SK-N-SH (cell line): ENCODE data around the gene RELCH. TPM values are rescaled to one million over a fixed set of nuclear protein-coding genes. Genes with fewer than 3 reads are reported as not detected.

Source experiments
- CTCF ChIA-PET: fragments of 300-600, 350-600 bp; formaldehyde crosslinking; extraction: SDS; loops from one replicate; lab custom pipeline; 2021; lab: Yijun Ruan, JAX
- POLR2A ChIA-PET: fragments of 350-600 bp; sonication (Branson Sonifier 250); formaldehyde crosslinking; extraction: SDS; loops from one replicate; lab custom pipeline; 2020; ENCODE audit warnings: antibody characterized with exemption, inconsistent platforms; lab: Yijun Ruan, JAX
- DNase-seq: peaks from one replicate; pipeline ENCODE4 v3.0.0; 2012
- H2AFZ ChIP-seq: fragments of 200-600 bp; sonication (generic); 2 replicates; pipeline ENCODE4 v1.8.1; 2016; ENCODE audit warnings: antibody characterized with exemption, mild to moderate bottlenecking, low read depth
- H3F3A ChIP-seq: fragments of 200-600 bp; sonication (generic); replicated peaks from 2 replicates; pipeline ENCODE3; 2016; ENCODE audit warnings: antibody characterized with exemption, mild to moderate bottlenecking; ENCODE audit not compliant: insufficient read depth
- H3K27ac ChIP-seq, 2 experiments: fragments of 200-500 bp in 1 of 2; fragments of 200-600 bp in 1 of 2; sonication (Bioruptor generic) in 1 of 2; sonication (generic), shearing (Covaris generic) in 1 of 2; 2 replicates each; pipeline versions ENCODE4 v1.5.1 to v1.6.1; 2014 to 2016; ENCODE audit warnings: low read depth in 2 of 2, inconsistent platforms in 1 of 2, low read length in 1 of 2, mild to moderate bottlenecking in 1 of 2, mixed read lengths in 1 of 2
- H3K27me3 ChIP-seq: fragments of 200-600 bp; sonication (generic), shearing (Covaris generic); 2 replicates; pipeline ENCODE4 v1.6.1; 2016; ENCODE audit warnings: mixed run types; ENCODE audit not compliant: insufficient read depth
- H3K36me3 ChIP-seq, 2 experiments: fragments of 200-500 bp in 1 of 2; fragments of 200-600 bp in 1 of 2; sonication (Bioruptor generic) in 1 of 2; sonication (generic) in 1 of 2; replicated peaks in 1 of 2; 2 replicates each; pipeline versions ENCODE3 to v1.5.1; 2014 to 2016; ENCODE audit warnings: low read length in 1 of 2, mild to moderate bottlenecking in 1 of 2; ENCODE audit not compliant: insufficient read depth in 2 of 2, control insufficient read depth in 1 of 2
- H3K4me1 ChIP-seq, 2 experiments: fragments of 200-500 bp in 1 of 2; fragments of 200-600 bp in 1 of 2; sonication (Bioruptor generic) in 1 of 2; sonication (generic), shearing (Covaris generic) in 1 of 2; 2 replicates each; pipeline versions ENCODE4 v1.5.1 to v1.6.1; 2014 to 2016; ENCODE audit warnings: low read depth in 1 of 2, low read length in 1 of 2, mixed run types in 1 of 2; ENCODE audit not compliant: insufficient read depth in 2 of 2, control insufficient read depth in 1 of 2
- H3K4me2 ChIP-seq: fragments of 200-600 bp; sonication (generic), shearing (Covaris generic); 2 replicates; pipeline ENCODE4 v1.6.1; 2017; ENCODE audit warnings: mixed run types
- H3K4me3 ChIP-seq, 2 experiments: fragments of 200-500 bp in 1 of 2; fragments of 200-600 bp in 1 of 2; sonication (Bioruptor generic) in 1 of 2; sonication (generic), shearing (Covaris generic) in 1 of 2; 2 replicates each; pipeline versions ENCODE4 v1.5.1 to v1.8.1; 2014 to 2016; ENCODE audit warnings: low read depth in 2 of 2, inconsistent platforms in 1 of 2, low read length in 1 of 2, mild to moderate bottlenecking in 1 of 2, mixed read lengths in 1 of 2, moderate library complexity in 1 of 2
- H3K79me2 ChIP-seq: fragments of 200-600 bp; sonication (generic); 2 replicates; pipeline ENCODE4 v1.8.1; 2017; ENCODE audit warnings: mild to moderate bottlenecking; ENCODE audit not compliant: insufficient read depth
- H3K9ac ChIP-seq: fragments of 200-600 bp; sonication (generic); 2 replicates; pipeline ENCODE4 v1.6.1; 2017; ENCODE audit warnings: mixed run types
- H3K9me2 ChIP-seq: fragments of 200-600 bp; sonication (generic); 2 replicates; pipeline ENCODE4 v1.6.1; 2017; ENCODE audit warnings: mixed run types
- H3K9me3 ChIP-seq: fragments of 200-600 bp; sonication (generic); 2 replicates; pipeline ENCODE4 v1.6.1; 2017; ENCODE audit warnings: mixed run types, mild to moderate bottlenecking, moderate library complexity
- H4K20me1 ChIP-seq: fragments of 200-600 bp; sonication (generic); 2 replicates; pipeline ENCODE4 v1.6.1; 2017; ENCODE audit warnings: mild to moderate bottlenecking, mixed run types; ENCODE audit not compliant: insufficient read depth
- CHD2 ChIP-seq: fragments of 150-350 bp; IDR thresholded peaks from 2 replicates; pipeline ENCODE4 v1.6.1; 2018; ENCODE audit warnings: low read length; ENCODE audit not compliant: partially characterized antibody
- FOXJ3 ChIP-seq: sonication (generic); formaldehyde crosslinking; IDR thresholded peaks from 2 replicates; pipeline ENCODE4 v1.5.1; 2020; ENCODE audit warnings: mild to moderate bottlenecking, missing genetic modification reagents
- GABPA ChIP-seq: IDR thresholded peaks from 2 replicates; pipeline ENCODE4 v1.4.0; 2012; ENCODE audit warnings: low read depth, mild to moderate bottlenecking
- MEF2A ChIP-seq: IDR thresholded peaks from 2 replicates; pipeline ENCODE4 v1.4.0; 2012; ENCODE audit warnings: low read depth, borderline replicate concordance
- NFIC ChIP-seq: IDR thresholded peaks from 2 replicates; pipeline ENCODE4 v1.4.0; 2012; ENCODE audit warnings: borderline replicate concordance
- NRF1 ChIP-seq: IDR thresholded peaks from 2 replicates; pipeline ENCODE4 v1.6.1; 2012; ENCODE audit warnings: low read depth, mild to moderate bottlenecking, low read length
- RAD21 ChIP-seq: IDR thresholded peaks from 2 replicates; pipeline ENCODE4 v1.6.1; 2012; ENCODE audit warnings: mild to moderate bottlenecking, low read length
- SIN3A ChIP-seq: IDR thresholded peaks from 2 replicates; pipeline ENCODE4 v1.6.1; 2012; ENCODE audit warnings: low read depth, mild to moderate bottlenecking, low read length, moderate library complexity, borderline replicate concordance
- SMC3 ChIP-seq: IDR thresholded peaks from 2 replicates; pipeline ENCODE4 v1.6.1; 2012; ENCODE audit warnings: low read depth, low read length, improper control_type of control experiment
- TAF1 ChIP-seq: IDR thresholded peaks from 2 replicates; pipeline ENCODE4 v1.6.1; 2012; ENCODE audit warnings: low read depth, mild to moderate bottlenecking, low read length, moderate library complexity, borderline replicate concordance
- TCF12 ChIP-seq: IDR thresholded peaks from 2 replicates; pipeline ENCODE4 v1.4.0; 2012
- USF2 ChIP-seq: fragments of 150-350 bp; IDR thresholded peaks from 2 replicates; pipeline ENCODE4 v1.6.1; 2017; ENCODE audit warnings: antibody characterized with exemption, low read length, low read depth, borderline replicate concordance
- YY1 ChIP-seq: IDR thresholded peaks from 2 replicates; pipeline ENCODE4 v1.4.0; 2012; ENCODE audit warnings: low read depth, mild to moderate bottlenecking
- WGBS: methylation state at CpG from one replicate; pipeline ENCODE4 v1.1.6; 2017; ENCODE audit warnings: low lambda C conversion rate; 5-methylcytosine and 5-hydroxymethylcytosine counted together
- polyA plus RNA-seq, 3 experiments: library from polyadenylated mRNA; depleted of rRNA; stranded (reverse); fragments of >200 nt; gene quantifications; 2 replicates each; pipeline ENCODE4 v1.2.3, GENCODE V29; 2012
- TF ChIP-seq, protein P1 (sequence below): IDR thresholded peaks from 2 replicates; pipeline ENCODE4 v1.4.0; 2012; ENCODE audit warnings: low read depth, borderline replicate concordance
- TF ChIP-seq, protein P2 (sequence below): IDR thresholded peaks from 2 replicates; pipeline ENCODE4 v1.4.0; 2012; ENCODE audit warnings: low read depth, borderline replicate concordance
- TF ChIP-seq, protein P3 (sequence below): fragments of 200-600 bp; sonication (generic); IDR thresholded peaks from 2 replicates; pipeline ENCODE4 v1.6.1; 2017; ENCODE audit warnings: antibody characterized with exemption, mild to moderate bottlenecking, moderate library complexity

The RELCH gene
- polyA plus RNA-seq, 1 of the 3 experiments (the other 2 are of a cell fraction) = 7.4 TPM

GRCh38 chr18:62248313-62248712 lies 61.3 kb downstream of the RELCH start (continued):
- no peak for TF ChIP-seq TAF1
- no peak for TF ChIP-seq TCF12
- no peak for TF ChIP-seq YY1
- TF ChIP-seq, protein P1, sequence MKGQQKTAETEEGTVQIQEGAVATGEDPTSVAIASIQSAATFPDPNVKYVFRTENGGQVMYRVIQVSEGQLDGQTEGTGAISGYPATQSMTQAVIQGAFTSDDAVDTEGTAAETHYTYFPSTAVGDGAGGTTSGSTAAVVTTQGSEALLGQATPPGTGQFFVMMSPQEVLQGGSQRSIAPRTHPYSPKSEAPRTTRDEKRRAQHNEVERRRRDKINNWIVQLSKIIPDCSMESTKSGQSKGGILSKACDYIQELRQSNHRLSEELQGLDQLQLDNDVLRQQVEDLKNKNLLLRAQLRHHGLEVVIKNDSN = no peak
- TF ChIP-seq MEF2A = no peak

- no peaks in the 10 kb centered on the region; a peak in 1 of 4 replicates for H3K4me1 ChIP-seq
- H3K36me3 ChIP-seq = peaks cover 16 to 35% of the 10 kb centered on the region in 2 experiments
- H3K4me2 ChIP-seq = no peak overlapping the region
- H4K20me1 ChIP-seq = no peaks in the 10 kb centered on the region
- TF ChIP-seq SIN3A (no peak), NFIC (no peak), FOXJ3 (CRISPR knock-in tag) (no peak), GABPA (no peak), NRF1 (no peak), CHD2 (no peak), SMC3 (peak; percentile 72), USF2 (no peak), RAD21 (peak; percentile 82), MEF2A (no peak), YY1 (no peak)
- TF ChIP-seq, protein P2, sequence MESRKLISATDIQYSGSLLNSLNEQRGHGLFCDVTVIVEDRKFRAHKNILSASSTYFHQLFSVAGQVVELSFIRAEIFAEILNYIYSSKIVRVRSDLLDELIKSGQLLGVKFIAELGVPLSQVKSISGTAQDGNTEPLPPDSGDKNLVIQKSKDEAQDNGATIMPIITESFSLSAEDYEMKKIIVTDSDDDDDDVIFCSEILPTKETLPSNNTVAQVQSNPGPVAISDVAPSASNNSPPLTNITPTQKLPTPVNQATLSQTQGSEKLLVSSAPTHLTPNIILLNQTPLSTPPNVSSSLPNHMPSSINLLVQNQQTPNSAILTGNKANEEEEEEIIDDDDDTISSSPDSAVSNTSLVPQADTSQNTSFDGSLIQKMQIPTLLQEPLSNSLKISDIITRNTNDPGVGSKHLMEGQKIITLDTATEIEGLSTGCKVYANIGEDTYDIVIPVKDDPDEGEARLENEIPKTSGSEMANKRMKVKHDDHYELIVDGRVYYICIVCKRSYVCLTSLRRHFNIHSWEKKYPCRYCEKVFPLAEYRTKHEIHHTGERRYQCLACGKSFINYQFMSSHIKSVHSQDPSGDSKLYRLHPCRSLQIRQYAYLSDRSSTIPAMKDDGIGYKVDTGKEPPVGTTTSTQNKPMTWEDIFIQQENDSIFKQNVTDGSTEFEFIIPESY = no peak
- TF ChIP-seq, protein P3, sequence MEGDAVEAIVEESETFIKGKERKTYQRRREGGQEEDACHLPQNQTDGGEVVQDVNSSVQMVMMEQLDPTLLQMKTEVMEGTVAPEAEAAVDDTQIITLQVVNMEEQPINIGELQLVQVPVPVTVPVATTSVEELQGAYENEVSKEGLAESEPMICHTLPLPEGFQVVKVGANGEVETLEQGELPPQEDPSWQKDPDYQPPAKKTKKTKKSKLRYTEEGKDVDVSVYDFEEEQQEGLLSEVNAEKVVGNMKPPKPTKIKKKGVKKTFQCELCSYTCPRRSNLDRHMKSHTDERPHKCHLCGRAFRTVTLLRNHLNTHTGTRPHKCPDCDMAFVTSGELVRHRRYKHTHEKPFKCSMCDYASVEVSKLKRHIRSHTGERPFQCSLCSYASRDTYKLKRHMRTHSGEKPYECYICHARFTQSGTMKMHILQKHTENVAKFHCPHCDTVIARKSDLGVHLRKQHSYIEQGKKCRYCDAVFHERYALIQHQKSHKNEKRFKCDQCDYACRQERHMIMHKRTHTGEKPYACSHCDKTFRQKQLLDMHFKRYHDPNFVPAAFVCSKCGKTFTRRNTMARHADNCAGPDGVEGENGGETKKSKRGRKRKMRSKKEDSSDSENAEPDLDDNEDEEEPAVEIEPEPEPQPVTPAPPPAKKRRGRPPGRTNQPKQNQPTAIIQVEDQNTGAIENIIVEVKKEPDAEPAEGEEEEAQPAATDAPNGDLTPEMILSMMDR = peak; percentile 70
- TF ChIP-seq, all 33 proteins: peak for 3
- Histone ChIP-seq H3K27me3 (no peaks in the 10 kb centered on the region), H3K4me3 (no peak overlapping the region), H3K9me2 (no peaks in the 10 kb centered on the region), H3F3A (peaks cover 4% of the 10 kb centered on the region), H3K79me2 (no peaks in the 10 kb centered on the region), H3K9me3 (no peaks in the 10 kb centered on the region), H2AFZ (no peak overlapping the region), H3K27ac (no peak overlapping the region), H3K9ac (no peak overlapping the region)
- POLR2A ChIA-PET = no interaction called here
- CTCF ChIA-PET = interaction anchor here (0.6 to 9.9 kb wide), 27 partner anchors 9 to 805 kb away, joined by 3 to 120 read pairs (median 5); partner anchors contain the start of genes PIGN and RELCH
- peak; percentile 32 for DNase-seq
- 63% methylated on average over 3 of the region's 3 CpGs for WGBS
Observed at GRCh38 chr18:62249478-62250097, 62.5 kb downstream of the RELCH start.
